GM23338 (cell line): ENCODE data around the gene CFAP100. TPM values are rescaled to one million over a fixed set of nuclear protein-coding genes. Genes with fewer than 3 reads are reported as not detected.

Source experiments
- CTCF ChIP-seq, 2 experiments: fragments of 200-600 bp in 1 of 2; sonication (generic) in 1 of 2; conservative IDR thresholded peaks; 2 replicates each; pipeline versions ENCODE4 v1.5.1 to v1.6.1; 2016 to 2017; ENCODE audit warnings: antibody characterized with exemption in 2 of 2, low read depth in 2 of 2, mild to moderate bottlenecking in 2 of 2, moderate library complexity in 1 of 2
- EZH2 ChIP-seq: fragments of 200-600 bp; sonication (generic); IDR thresholded peaks from one replicate; pipeline ENCODE4 v1.8.0; 2017; ENCODE audit warnings: antibody characterized with exemption, mild to moderate bottlenecking, low read depth; ENCODE audit not compliant: unreplicated experiment
- EZH2phosphoT487 ChIP-seq: fragments of 200-600 bp; sonication (generic); IDR thresholded peaks from one replicate; pipeline ENCODE4 v1.8.1; 2018; ENCODE audit warnings: antibody characterized with exemption; ENCODE audit not compliant: unreplicated experiment
- JUNB ChIP-seq: IDR thresholded peaks from one replicate; pipeline ENCODE4 v1.6.1; 2016; ENCODE audit warnings: antibody characterized with exemption; ENCODE audit not compliant: unreplicated experiment
- STAT1 ChIP-seq: IDR thresholded peaks from one replicate; pipeline ENCODE4 v1.6.1; 2016; ENCODE audit warnings: antibody characterized with exemption; ENCODE audit not compliant: unreplicated experiment
- ZNF114 ChIP-seq: fragments of 250-450 bp; sonication (Bioruptor Pico); IDR thresholded peaks from 2 replicates; pipeline ENCODE4 v1.5.0; 2020; ENCODE audit warnings: mild to moderate bottlenecking, moderate library complexity
- ZNF462 ChIP-seq: fragments of 250-450 bp; sonication (Bioruptor Pico); IDR thresholded peaks from 2 replicates; pipeline ENCODE4 v1.5.0; 2020; ENCODE audit warnings: mild to moderate bottlenecking, moderate library complexity
- polyA plus RNA-seq: library from polyadenylated mRNA; unstranded; fragments of >200 nt; fragmentation: Nextera tagmentation; extraction: Ambion mirVana; gene quantifications from 2 replicates; pipeline ENCODE4 v1.2.1, GENCODE V29; 2016
- total RNA-seq: library from RNA; depleted of rRNA; stranded (reverse); fragments of >200 nt; shearing (Covaris generic); gene quantifications from 2 replicates; pipeline ENCODE4 v1.2.3, GENCODE V29; 2014

Gene CFAP100
- total and polyA plus RNA-seq, 2 experiments from 2014 or later = 0.07 TPM; not detected in 1

- TF ChIP-seq ZNF462 (CRISPR knock-in tag) (no peak), EZH2phosphoT487 (no peak), CTCF (conservative IDR thresholded peaks at IDR 0.05; ENCODE audit: low read depth in 2 of 2) (no peak), STAT1 (no peak), ZNF114 (CRISPR knock-in tag) (no peak), JUNB (no peak), EZH2 (no peak)
These were observed 52.9 kb downstream of the CFAP100 start (continued) for GRCh38 chr3:126447456-126448106.
